T-cell (primary cell): ENCODE data around the gene CISD1. TPM values are rescaled to one million over a fixed set of nuclear protein-coding genes. Genes with fewer than 3 reads are reported as not detected.
"Not testable (repeated sequence)": the region's sequence is repeated elsewhere in the genome, so short reads cannot be mapped to it uniquely, and the experiment has no call there.

Experiments used
- ATAC-seq, 4 experiments: fragments of 200-7000 bp in 3 of 4; fragments of 150-1000 bp in 1 of 4; cut with Tn5 transposase; replicated peaks in 1 of 4; 1 replicate in 3 of 4; 2 replicates in 1 of 4; pipeline ENCODE4 v1.10.0; 2021; ENCODE audit warnings: moderate library complexity in 3 of 4, mild to moderate bottlenecking in 2 of 4, moderate number of reproducible peaks in 1 of 4
- CTCF ChIA-PET, 2 donors: fragments of 300-600 bp; sonication (Branson Sonifier 250); formaldehyde crosslinking; loops; one replicate each; lab custom pipeline; 2022; ENCODE audit warnings: antibody characterized with exemption in 2 of 2; lab: Charles Lee
- POLR2A ChIA-PET, 2 donors: fragments of 300-600 bp; sonication (Branson Sonifier 250); formaldehyde crosslinking; loops; one replicate each; lab custom pipeline; 2022; ENCODE audit warnings: antibody characterized with exemption in 2 of 2; lab: Charles Lee
- DNase-seq, 35 experiments: peaks; one replicate each; pipeline versions ENCODE4 v3.0.0 to v3.0.0-alpha.2; 2013 to 2023
- H3K27ac ChIP-seq: one replicate; pipeline ENCODE4 v1.5.1; 2013; ENCODE audit warnings: low read length
- H3K27me3 ChIP-seq, 2 experiments: replicated peaks in 1 of 2; 1 replicate in 1 of 2; 2 replicates in 1 of 2; pipeline versions ENCODE4 v1.6.1 to v1.7.0; 2013; ENCODE audit warnings: low read length in 1 of 2, mixed read lengths in 1 of 2; ENCODE audit not compliant: control insufficient read depth in 2 of 2, insufficient read depth in 2 of 2; ENCODE audit errors: extremely low read depth in 1 of 2
- H3K36me3 ChIP-seq, 2 donors: 1 replicate in 1 of 2; 2 replicates in 1 of 2; pipeline versions ENCODE4 v1.6.1 to v1.7.0; 2013; ENCODE audit warnings: low read length in 1 of 2; ENCODE audit not compliant: control insufficient read depth in 2 of 2, insufficient read depth in 1 of 2; ENCODE audit errors: extremely low read depth in 1 of 2
- H3K4me1 ChIP-seq, 2 experiments: 1 replicate in 1 of 2; 2 replicates in 1 of 2; pipeline versions ENCODE4 v1.6.1 to v1.7.0; 2013; ENCODE audit warnings: low read length in 2 of 2, mixed read lengths in 1 of 2; ENCODE audit not compliant: insufficient read depth in 2 of 2, control insufficient read depth in 1 of 2; ENCODE audit errors: extremely low read depth in 1 of 2
- H3K4me3 ChIP-seq, 2 donors: 1 replicate in 1 of 2; 2 replicates in 1 of 2; pipeline versions ENCODE4 v1.5.1 to v1.7.0; 2013; ENCODE audit warnings: mild to moderate bottlenecking in 2 of 2, low read length in 1 of 2, moderate library complexity in 1 of 2; ENCODE audit not compliant: control insufficient read depth in 1 of 2; ENCODE audit errors: extremely low read depth in 1 of 2
- H3K9me3 ChIP-seq: 2 replicates; pipeline ENCODE4 v1.7.0; 2013
- H3K27ac Mint-ChIP-seq, 2 donors: one replicate each; pipeline ENCODE4 v1.8.0; 2020 to 2021; ENCODE audit warnings: mild to moderate bottlenecking in 2 of 2, mixed read lengths in 2 of 2
- H3K27me3 Mint-ChIP-seq, 2 donors: one replicate each; pipeline ENCODE4 v1.8.0; 2021 to 2022; ENCODE audit warnings: mixed read lengths in 2 of 2
- H3K36me3 Mint-ChIP-seq: one replicate; pipeline ENCODE4 v1.8.0; 2021; ENCODE audit warnings: mixed read lengths
- H3K4me1 Mint-ChIP-seq, 3 donors: one replicate each; pipeline ENCODE4 v1.8.0; 2020 to 2022; ENCODE audit warnings: mixed read lengths in 3 of 3, mild to moderate bottlenecking in 1 of 3
- H3K4me3 Mint-ChIP-seq, 3 donors: one replicate each; pipeline ENCODE4 v1.8.0; 2020 to 2022; ENCODE audit warnings: mild to moderate bottlenecking in 3 of 3, mixed read lengths in 3 of 3, moderate library complexity in 3 of 3
- H3K9me3 Mint-ChIP-seq, 3 donors: one replicate each; pipeline ENCODE4 v1.8.0; 2020 to 2022; ENCODE audit warnings: mixed read lengths in 3 of 3
- WGBS: methylation state at CpG from one replicate; pipeline ENCODE4 v1.1.5; 2013; ENCODE audit warnings: missing lambda C conversion rate; ENCODE audit not compliant: insufficient coverage; 5-methylcytosine and 5-hydroxymethylcytosine counted together
- total RNA-seq, 35 experiments: library from RNA in 6 of 35; stranded (reverse) in 6 of 35; fragments of 120-200 nt in 1 of 35; gene quantifications; one replicate each; pipeline versions ENCODE4 v1.2.1 to v1.2.4 and lab custom pipeline; 2013 to 2026

CISD1 gene
- total RNA-seq, 5 donors from 2014 or later (not counting 1 experiment from before 2014, with no cell fraction given) = 6.3 to 11.3 (median 10.3) TPM

DNA sequence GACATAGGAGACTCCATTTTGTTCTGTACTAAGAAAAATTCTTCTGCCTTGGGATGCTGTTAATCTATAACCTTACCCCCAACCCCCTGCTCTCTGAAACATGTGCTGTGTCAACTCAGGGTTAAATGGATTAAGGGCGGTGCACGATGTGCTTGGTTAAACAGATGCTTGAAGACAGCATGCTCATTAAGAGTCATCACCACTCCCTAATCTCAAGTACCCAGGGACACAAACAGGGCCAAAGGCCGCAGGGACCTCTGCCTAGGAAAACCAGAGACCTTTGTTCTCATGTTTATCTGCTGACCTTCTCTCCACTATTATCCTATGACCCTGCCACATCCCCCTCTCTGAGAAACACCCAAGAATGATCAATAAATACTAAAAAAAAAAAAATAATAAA lies 24.3 kb upstream of the CISD1 start:
- DNase-seq, ATAC-seq, H3K36me3 ChIP-seq, H3K4me3 ChIP-seq, POLR2A ChIA-PET, H3K9me3 ChIP-seq, H3K27me3 ChIP-seq, H3K4me1 ChIP-seq, CTCF ChIA-PET, H3K27ac Mint-ChIP-seq, H3K27me3 Mint-ChIP-seq, H3K4me3 Mint-ChIP-seq, H3K27ac ChIP-seq: not testable (repeated sequence)
- Mint-ChIP-seq H3K9me3 (peaks cover 5 to 18% (median 10%) of the 10 kb centered on the region in 3 donors), H3K36me3 (peaks cover 30% of the 10 kb centered on the region), H3K4me1 (peaks cover 26 to 37% (median 29%) of the 10 kb centered on the region in 3 donors)
- WGBS = no CpG with 5 or more reads among the region's 3 CpGs

DNA sequence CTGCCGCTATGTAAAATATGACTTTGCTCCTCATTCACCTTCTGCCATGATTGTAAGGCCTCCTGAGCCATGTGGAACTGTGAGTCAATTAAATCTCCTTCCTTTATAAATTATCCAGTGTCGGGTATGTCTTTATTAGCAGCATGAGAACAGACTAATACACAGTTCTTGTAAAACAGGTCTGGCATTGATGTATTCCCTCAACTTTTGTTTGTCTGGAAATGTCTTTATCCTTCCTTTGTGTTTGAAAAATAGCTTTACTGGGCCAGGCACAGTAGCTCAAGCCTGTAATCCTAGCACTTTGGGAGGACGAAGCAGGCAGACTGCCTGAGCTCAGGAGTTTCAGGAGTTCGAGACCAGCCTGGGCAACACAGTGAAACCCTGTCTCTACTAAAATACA lies 15.8 kb upstream of the CISD1 start:
- Histone ChIP-seq H3K36me3 (peaks cover 0 to 2% of the 10 kb centered on the region in 2 donors), H3K4me3 (no peak overlapping the region), H3K4me1 (peaks cover 0 to 3% of the 10 kb centered on the region in 2 experiments), H3K27me3 (no peaks in the 10 kb centered on the region), H3K9me3 (peaks cover 4% of the 10 kb centered on the region), H3K27ac (no peak overlapping the region)
- ATAC-seq = no peak
- H3K4me1 Mint-ChIP-seq = peaks cover 16 to 30% (median 22%) of the 10 kb centered on the region in 3 donors
- no peak for DNase-seq
- H3K9me3 Mint-ChIP-seq = peaks cover 15 to 19% (median 16%) of the 10 kb centered on the region in 3 donors
- H3K36me3 Mint-ChIP-seq = peaks cover 19% of the 10 kb centered on the region
- no peak overlapping the region for H3K27ac Mint-ChIP-seq
- WGBS = 79% methylated on average over 2 of the region's 4 CpGs
- POLR2A ChIA-PET = interaction anchor here in 1 of 2 donors (0.6 kb wide), 1 partner anchor 132 kb away, joined by 3 read pairs; the partner anchor contains the start of gene TFAM
- CTCF ChIA-PET = no interaction called here
- no peaks in the 10 kb centered on the region for H3K27me3 Mint-ChIP-seq
- H3K4me3 Mint-ChIP-seq = no peak overlapping the region

DNA sequence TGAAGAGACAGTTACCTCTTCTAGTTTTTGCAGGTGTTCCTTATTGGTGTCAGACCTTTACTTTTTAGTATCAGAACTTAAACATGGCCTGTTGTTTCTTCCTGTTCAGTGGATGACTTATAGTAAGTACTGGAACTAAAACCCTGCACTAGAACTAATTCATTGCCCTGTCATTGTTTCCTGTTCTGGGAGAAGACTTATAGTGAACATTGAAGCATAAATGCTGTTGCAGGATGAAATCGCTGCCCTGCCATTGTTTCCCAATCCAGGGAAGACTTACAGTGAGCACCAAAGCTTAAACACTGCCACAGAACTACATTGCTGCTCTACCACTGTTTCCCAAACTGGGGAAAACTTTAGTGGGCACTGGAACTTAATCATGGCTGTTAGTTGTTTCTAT lies 14.3 kb upstream of the CISD1 start:
- CTCF ChIA-PET = no interaction called here
- Histone ChIP-seq H3K36me3 (peaks cover 0 to 2% of the 10 kb centered on the region in 2 donors), H3K9me3 (peaks cover 4% of the 10 kb centered on the region), H3K4me3 (no peak overlapping the region), H3K27me3 (no peaks in the 10 kb centered on the region), H3K4me1 (peaks cover 0 to 3% of the 10 kb centered on the region in 2 experiments), H3K27ac (no peak overlapping the region)
- ATAC-seq (no peak), DNase-seq (no peak)
- Mint-ChIP-seq H3K4me1 (peaks cover 16 to 23% (median 22%) of the 10 kb centered on the region in 3 donors), H3K27me3 (no peaks in the 10 kb centered on the region), H3K9me3 (peaks cover 12 to 14% (median 12%) of the 10 kb centered on the region in 3 donors), H3K4me3 (no peak overlapping the region), H3K36me3 (peaks cover 21% of the 10 kb centered on the region), H3K27ac (no peak overlapping the region)
- POLR2A ChIA-PET = no interaction called here
- WGBS = no CpG with 5 or more reads among the region's 1 CpG

DNA sequence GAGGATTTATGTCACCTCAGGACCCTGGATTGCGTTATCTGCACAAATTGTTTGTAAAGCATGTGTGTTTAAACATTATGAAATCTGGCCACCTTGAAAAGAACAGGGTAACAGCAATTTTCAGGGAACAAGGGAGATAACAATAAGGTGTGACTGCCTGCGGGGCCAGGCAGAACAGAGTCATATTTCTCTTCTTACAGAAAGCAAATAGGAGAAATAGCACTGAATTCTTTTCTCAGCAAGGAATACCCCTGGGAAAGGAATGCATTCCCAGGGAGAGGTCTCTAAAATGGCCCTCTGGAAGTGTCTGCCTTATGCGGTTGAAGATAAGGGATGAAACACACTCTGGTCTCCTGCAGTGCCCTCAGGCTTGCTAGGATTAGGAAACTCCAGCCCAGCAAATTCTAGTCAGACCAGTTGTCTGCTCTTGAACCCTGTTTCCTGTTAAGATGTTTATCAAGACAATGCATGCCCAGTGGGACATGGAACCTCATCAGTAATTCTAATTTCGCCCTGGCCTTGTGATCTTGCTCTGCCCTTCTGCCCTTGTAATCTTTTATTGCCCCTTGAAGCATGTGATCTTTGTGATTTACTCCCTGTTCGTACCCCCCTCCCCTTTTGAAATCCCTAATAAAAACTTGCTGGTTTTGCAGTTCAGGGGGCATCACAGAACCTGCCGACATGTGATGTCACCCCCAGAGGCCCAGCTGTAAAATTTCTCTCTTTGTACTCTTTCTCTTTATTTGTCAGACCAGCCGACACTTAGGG lies 12.8 kb upstream of the CISD1 start:
- H3K27me3 Mint-ChIP-seq, H3K4me3 ChIP-seq, DNase-seq, CTCF ChIA-PET, H3K27ac Mint-ChIP-seq, H3K36me3 ChIP-seq, H3K4me3 Mint-ChIP-seq, H3K27me3 ChIP-seq, ATAC-seq, H3K9me3 ChIP-seq, POLR2A ChIA-PET, H3K27ac ChIP-seq, H3K4me1 ChIP-seq: not testable (repeated sequence)
- peaks cover 12 to 14% (median 12%) of the 10 kb centered on the region in 3 donors for H3K9me3 Mint-ChIP-seq
- H3K36me3 Mint-ChIP-seq = peaks cover 23% of the 10 kb centered on the region
- H3K4me1 Mint-ChIP-seq = peaks cover 26 to 31% (median 28%) of the 10 kb centered on the region in 3 donors
- 100% methylated on average over 2 of the region's 7 CpGs for WGBS

DNA sequence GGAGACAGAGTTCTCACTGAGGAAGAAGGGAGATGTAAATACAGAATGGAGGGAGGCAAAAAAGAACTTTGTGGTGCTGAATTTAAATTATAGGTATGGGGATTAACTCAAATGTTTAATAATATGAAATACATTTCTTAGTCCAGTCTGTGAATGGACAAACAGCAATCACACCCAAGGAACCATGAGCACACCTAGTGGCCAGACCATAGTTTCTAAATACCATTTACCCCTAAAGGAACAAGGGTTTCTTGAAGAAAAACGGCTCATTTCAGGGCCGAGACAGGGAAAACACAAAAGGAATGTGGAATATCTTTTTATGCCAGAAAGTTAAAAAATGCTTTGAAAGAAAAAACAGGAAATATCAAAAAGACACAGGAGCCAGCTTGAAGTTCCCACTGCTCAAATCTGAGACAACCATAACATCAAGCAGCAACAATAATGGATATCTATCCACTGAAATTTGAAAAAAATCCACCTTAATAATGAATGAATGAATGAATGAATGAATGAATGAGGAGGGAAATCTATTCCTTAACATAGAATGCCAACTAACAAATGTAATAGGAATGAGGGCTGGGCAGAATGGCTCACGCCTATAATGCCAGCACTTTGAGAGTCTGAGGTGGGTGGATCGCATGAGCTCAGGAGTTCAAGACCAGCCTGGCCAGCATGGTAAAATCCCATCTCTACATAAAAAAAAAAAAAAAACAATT lies 9.8 kb upstream of the CISD1 start:
- H3K9me3 ChIP-seq = peaks cover 2% of the 10 kb centered on the region
- no CpG with 5 or more reads among the region's 4 CpGs for WGBS
- ATAC-seq (no peak), DNase-seq (no peak)
- POLR2A ChIA-PET = no interaction called here
- H3K4me3 ChIP-seq = no peak overlapping the region
- H3K4me3 Mint-ChIP-seq = no peak overlapping the region
- CTCF ChIA-PET = interaction anchor here in 1 of 2 donors (0.9 kb wide), 1 partner anchor 31 kb away, joined by 3 read pairs; no protein-coding TSS in a partner anchor
- H3K4me1 Mint-ChIP-seq = peaks cover 23 to 30% (median 27%) of the 10 kb centered on the region in 3 donors
- no peak overlapping the region for H3K27ac ChIP-seq
- H3K4me1 ChIP-seq = no peaks in the 10 kb centered on the region
- peaks cover 0 to 2% of the 10 kb centered on the region in 2 donors for H3K36me3 ChIP-seq
- H3K27ac Mint-ChIP-seq = no peak overlapping the region
- no peaks in the 10 kb centered on the region for H3K27me3 Mint-ChIP-seq
- H3K27me3 ChIP-seq = no peaks in the 10 kb centered on the region
- peaks cover 3 to 4% (median 4%) of the 10 kb centered on the region in 3 donors for H3K9me3 Mint-ChIP-seq
- H3K36me3 Mint-ChIP-seq = peaks cover 18% of the 10 kb centered on the region

DNA sequence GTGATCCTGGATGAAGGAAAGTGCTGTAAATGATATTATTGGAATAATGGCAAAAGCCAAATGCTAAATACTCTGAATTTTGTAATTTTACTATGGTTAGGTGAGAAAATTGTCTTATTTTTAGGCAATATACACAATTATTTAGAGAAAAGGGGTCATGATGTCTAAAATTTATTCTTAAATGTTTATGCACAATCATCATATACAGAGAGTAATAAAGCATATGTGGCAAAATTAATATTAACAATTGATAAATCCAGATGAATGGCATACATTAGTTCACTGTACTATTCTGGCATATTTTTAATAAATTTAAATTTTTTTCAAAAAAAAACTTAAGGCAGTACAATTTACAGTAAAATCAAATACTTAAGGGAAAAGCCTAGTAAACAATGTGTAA lies 8.6 kb upstream of the CISD1 start:
- Histone ChIP-seq H3K4me1 (peaks cover 0 to 7% of the 10 kb centered on the region in 2 experiments), H3K27me3 (no peaks in the 10 kb centered on the region), H3K9me3 (no peaks in the 10 kb centered on the region), H3K4me3 (no peak overlapping the region), H3K27ac (no peak overlapping the region), H3K36me3 (no peaks in the 10 kb centered on the region)
- H3K4me1 Mint-ChIP-seq = peaks cover 35 to 39% (median 37%) of the 10 kb centered on the region in 3 donors
- H3K9me3 Mint-ChIP-seq = no peaks in the 10 kb centered on the region
- ChIA-PET POLR2A (interaction anchor here in 1 of 2 donors (0.6 kb wide), 1 partner anchor 8 kb away, joined by 4 read pairs; the partner anchor contains the start of gene CISD1), CTCF (interaction anchor here in 1 of 2 donors (0.6 kb wide), 1 partner anchor 39 kb away, joined by 3 read pairs; no protein-coding TSS in a partner anchor)
- ATAC-seq (no peak), DNase-seq (no peak)
- H3K27me3 Mint-ChIP-seq = no peaks in the 10 kb centered on the region
- H3K27ac Mint-ChIP-seq = no peak overlapping the region
- H3K4me3 Mint-ChIP-seq = no peak overlapping the region
- H3K36me3 Mint-ChIP-seq = peaks cover 13% of the 10 kb centered on the region
